OCI-LY7 (cell line): ENCODE measurements around the gene MYO16. TPM values are rescaled to one million over a fixed set of nuclear protein-coding genes. Genes with fewer than 3 reads are reported as not detected.

Source experiments
- BruUV-seq: library from RNA; stranded (reverse); fragments of 400-500 nt; replicated peaks from 2 replicates; lab custom pipeline; 2021; lab: Mats Ljungman, UMichigan
- CTCF ChIA-PET: fragments of 300-600 bp; sonication (Branson Sonifier 250); formaldehyde crosslinking; loops from one replicate; lab custom pipeline; 2022; ENCODE audit warnings: antibody characterized with exemption; ENCODE audit not compliant: unreplicated experiment; lab: Charles Lee
- POLR2A ChIA-PET: fragments of 300-600 bp; sonication (Branson Sonifier 250); formaldehyde crosslinking; loops from one replicate; lab custom pipeline; 2022; ENCODE audit warnings: antibody characterized with exemption; lab: Charles Lee
- DNase-seq: peaks from one replicate; pipeline ENCODE4 v3.0.0-alpha.2; 2015; ENCODE audit warnings: low spot score
- H2AFZ ChIP-seq: fragments of 200-600 bp; sonication (generic), shearing (Covaris generic); 2 replicates; pipeline ENCODE4 v1.6.1; 2014; ENCODE audit warnings: mild to moderate bottlenecking, antibody characterized with exemption, low read length, moderate library complexity
- H3K27ac ChIP-seq: fragments of 200-600 bp; sonication (generic); 2 replicates; pipeline ENCODE4 v1.5.1; 2014; ENCODE audit warnings: mixed run types, low read depth, mild to moderate bottlenecking, moderate library complexity, low read length, inconsistent platforms; ENCODE audit not compliant: poor library complexity, severe bottlenecking
- H3K36me3 ChIP-seq: fragments of 200-600 bp; sonication (generic); 2 replicates; pipeline ENCODE4 v1.6.1; 2014; ENCODE audit warnings: mild to moderate bottlenecking, antibody characterized with exemption, low read length, moderate library complexity, mixed read lengths; ENCODE audit not compliant: insufficient read depth
- H3K4me1 ChIP-seq: fragments of 200-600 bp; sonication (generic); 2 replicates; pipeline ENCODE4 v1.5.1; 2014; ENCODE audit warnings: mild to moderate bottlenecking, low read length; ENCODE audit not compliant: insufficient read depth, poor library complexity, severe bottlenecking
- H3K4me2 ChIP-seq: fragments of 200-600 bp; sonication (generic); 2 replicates; pipeline ENCODE4 v1.6.1; 2014; ENCODE audit warnings: mild to moderate bottlenecking, low read length
- H3K4me3 ChIP-seq: fragments of 200-600 bp; sonication (generic); 2 replicates; pipeline ENCODE4 v1.5.1; 2014; ENCODE audit warnings: mild to moderate bottlenecking, low read depth, low read length; ENCODE audit not compliant: poor library complexity, severe bottlenecking
- H3K79me2 ChIP-seq: fragments of 200-600 bp; sonication (generic); 2 replicates; pipeline ENCODE4 v1.6.1; 2016; ENCODE audit warnings: low read depth, mild to moderate bottlenecking, low read length, moderate library complexity, mixed read lengths; ENCODE audit not compliant: insufficient read depth
- H3K9me2 ChIP-seq: fragments of 200-600 bp; sonication (generic); 2 replicates; pipeline ENCODE4 v1.6.1; 2016; ENCODE audit warnings: mild to moderate bottlenecking, low read length, mixed read lengths; ENCODE audit not compliant: insufficient read depth
- H3K9me3 ChIP-seq: fragments of 200-600 bp; sonication (generic); 2 replicates; pipeline ENCODE4 v1.6.1; 2014; ENCODE audit warnings: mild to moderate bottlenecking, mixed run types, low read length, mixed read lengths
- H4K20me1 ChIP-seq: fragments of 200-600 bp; sonication (generic); 2 replicates; pipeline ENCODE4 v1.6.1; 2014; ENCODE audit warnings: mild to moderate bottlenecking, antibody characterized with exemption, low read length, moderate library complexity, mixed read lengths; ENCODE audit not compliant: insufficient read depth
- EZH2phosphoT487 ChIP-seq: fragments of 200-600 bp; sonication (generic); IDR thresholded peaks from 2 replicates; pipeline ENCODE4 v1.6.1; 2018; ENCODE audit warnings: low read depth, borderline replicate concordance, mild to moderate bottlenecking, mixed run types, antibody characterized with exemption, low read length, moderate library complexity, mixed read lengths
- intact Hi-C: fragments of 100-400 bp; cut with micrococcal nuclease; formaldehyde crosslinking; loops from one replicate; pipeline ENCODE4 v1.10.0; 2022; ENCODE audit not compliant: unreplicated experiment
- total RNA-seq, 2 experiments: library from RNA; depleted of rRNA in 1 of 2; stranded (reverse); fragments of >200 nt in 1 of 2; shearing (Covaris generic) in 1 of 2; gene quantifications; 2 replicates each; pipeline ENCODE4 v1.2.3, GENCODE V29; 2014 to 2022
- TF ChIP-seq, protein P1 (sequence below): fragments of 200-600 bp; sonication (generic); conservative IDR thresholded peaks from 2 replicates; pipeline ENCODE4 v1.5.1; 2014; ENCODE audit warnings: mild to moderate bottlenecking, antibody characterized with exemption, low read length, moderate library complexity, mixed read lengths

Gene MYO16
- total RNA-seq, 2 experiments from 2014 or later, result 0.06 TPM; not detected in 1

DNA sequence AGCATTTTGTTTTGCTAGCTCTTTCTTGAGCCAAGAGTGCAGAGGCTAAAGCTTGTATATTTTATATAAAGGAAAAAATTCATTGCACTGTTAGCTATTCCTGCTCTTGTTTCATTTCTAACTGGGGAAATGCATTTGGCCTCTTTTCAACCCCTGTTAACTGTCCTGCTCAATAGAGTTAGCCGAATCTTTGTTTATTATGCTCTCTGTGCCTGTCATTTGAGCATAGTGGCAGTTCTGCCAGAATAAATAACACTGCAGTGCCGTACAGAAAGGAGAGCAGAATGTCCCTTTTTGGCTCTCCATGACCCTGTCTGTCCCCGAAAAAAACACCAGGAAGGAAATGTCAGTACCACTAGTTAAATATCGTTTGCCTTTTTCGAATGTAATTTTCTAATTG lies 350.8 kb downstream of the MYO16 start:
- Histone ChIP-seq H3K9me2 (no peaks in the 10 kb centered on the region), H3K36me3 (no peaks in the 10 kb centered on the region), H3K9me3 (no peaks in the 10 kb centered on the region), H2AFZ (no peak overlapping the region), H4K20me1 (no peaks in the 10 kb centered on the region), H3K4me2 (no peak overlapping the region), H3K79me2 (no peaks in the 10 kb centered on the region), H3K4me1 (no peaks in the 10 kb centered on the region), H3K4me3 (no peak overlapping the region), H3K27ac (no peak overlapping the region)
- DNase-seq, result no peak
- POLR2A ChIA-PET, result interaction anchor here (2.5 kb wide), 1 partner anchor 14 kb away, joined by 5 read pairs; no protein-coding TSS in a partner anchor
- CTCF ChIA-PET, result no interaction called here
- TF ChIP-seq, protein P1, sequence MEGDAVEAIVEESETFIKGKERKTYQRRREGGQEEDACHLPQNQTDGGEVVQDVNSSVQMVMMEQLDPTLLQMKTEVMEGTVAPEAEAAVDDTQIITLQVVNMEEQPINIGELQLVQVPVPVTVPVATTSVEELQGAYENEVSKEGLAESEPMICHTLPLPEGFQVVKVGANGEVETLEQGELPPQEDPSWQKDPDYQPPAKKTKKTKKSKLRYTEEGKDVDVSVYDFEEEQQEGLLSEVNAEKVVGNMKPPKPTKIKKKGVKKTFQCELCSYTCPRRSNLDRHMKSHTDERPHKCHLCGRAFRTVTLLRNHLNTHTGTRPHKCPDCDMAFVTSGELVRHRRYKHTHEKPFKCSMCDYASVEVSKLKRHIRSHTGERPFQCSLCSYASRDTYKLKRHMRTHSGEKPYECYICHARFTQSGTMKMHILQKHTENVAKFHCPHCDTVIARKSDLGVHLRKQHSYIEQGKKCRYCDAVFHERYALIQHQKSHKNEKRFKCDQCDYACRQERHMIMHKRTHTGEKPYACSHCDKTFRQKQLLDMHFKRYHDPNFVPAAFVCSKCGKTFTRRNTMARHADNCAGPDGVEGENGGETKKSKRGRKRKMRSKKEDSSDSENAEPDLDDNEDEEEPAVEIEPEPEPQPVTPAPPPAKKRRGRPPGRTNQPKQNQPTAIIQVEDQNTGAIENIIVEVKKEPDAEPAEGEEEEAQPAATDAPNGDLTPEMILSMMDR, result no peak
- no peak for TF ChIP-seq EZH2phosphoT487
- intact Hi-C loops, result no loop called here
- BruUV-seq, result no TSS peak

DNA sequence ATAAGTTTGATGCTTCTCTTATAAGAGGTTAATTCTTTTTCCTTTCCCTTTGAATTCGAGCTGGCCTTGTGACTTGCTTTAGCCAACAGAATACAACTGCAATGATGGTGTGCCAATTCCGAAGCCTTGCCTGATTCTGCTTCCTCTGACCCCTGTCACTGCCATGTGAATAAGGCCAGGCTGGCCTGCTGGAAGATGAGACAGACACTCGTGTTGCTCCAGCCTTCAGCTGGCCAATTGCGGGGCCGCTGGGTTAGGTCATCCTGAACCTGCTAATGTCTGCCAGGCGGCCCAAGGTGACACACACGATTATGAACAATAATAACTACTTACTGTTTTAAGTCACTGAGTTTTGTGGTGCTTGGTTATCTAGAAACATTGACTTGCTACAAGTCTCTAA lies 352.0 kb downstream of the MYO16 start:
- no peak overlapping the region for H2AFZ ChIP-seq
- TF ChIP-seq, protein P1, result no peak
- no peak for TF ChIP-seq EZH2phosphoT487
- no peaks in the 10 kb centered on the region for H3K9me3 ChIP-seq
- ChIA-PET POLR2A (interaction anchor here (0.6 to 2.5 kb wide), 2 partner anchors 12 to 224 kb away, joined by 3 to 5 read pairs; no protein-coding TSS in a partner anchor), CTCF (no interaction called here)
- no peaks in the 10 kb centered on the region for H3K9me2 ChIP-seq
- H3K4me2 ChIP-seq, result no peak overlapping the region
- H3K4me3 ChIP-seq, result no peak overlapping the region
- DNase-seq, result no peak
- intact Hi-C loops, result no loop called here
- H3K4me1 ChIP-seq, result no peaks in the 10 kb centered on the region
- BruUV-seq, result no TSS peak
- H4K20me1 ChIP-seq, result no peaks in the 10 kb centered on the region
- no peak overlapping the region for H3K27ac ChIP-seq
- H3K36me3 ChIP-seq, result no peaks in the 10 kb centered on the region
- no peaks in the 10 kb centered on the region for H3K79me2 ChIP-seq

DNA sequence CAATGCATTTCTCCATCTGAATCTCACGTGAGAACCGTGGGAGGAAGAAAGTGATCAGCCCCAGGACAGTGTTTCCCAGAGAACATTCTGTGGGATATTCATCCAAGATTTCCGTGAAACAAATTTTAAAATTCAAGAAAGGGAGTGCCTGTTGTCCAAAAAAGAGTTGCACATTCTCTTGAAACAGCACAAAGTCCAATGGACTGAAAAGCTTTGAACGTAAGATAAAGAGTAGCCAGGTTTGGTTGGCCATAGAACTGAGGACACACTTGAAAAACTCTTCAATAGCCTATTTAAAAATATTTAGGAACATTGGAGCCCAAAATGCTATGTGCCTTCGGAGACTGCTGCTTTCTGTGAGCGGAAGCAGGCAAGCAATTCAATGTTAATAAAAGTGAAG lies 353.9 kb downstream of the MYO16 start:
- DNase-seq, result no peak
- H3K27ac ChIP-seq, result no peak overlapping the region
- no peak overlapping the region for H3K4me3 ChIP-seq
- H2AFZ ChIP-seq, result no peak overlapping the region
- CTCF ChIA-PET, result no interaction called here
- no peaks in the 10 kb centered on the region for H3K9me3 ChIP-seq
- H4K20me1 ChIP-seq, result no peaks in the 10 kb centered on the region
- BruUV-seq, result no TSS peak
- no peaks in the 10 kb centered on the region for H3K9me2 ChIP-seq
- H3K79me2 ChIP-seq, result no peaks in the 10 kb centered on the region
- intact Hi-C loops, result no loop called here
- no peak for TF ChIP-seq EZH2phosphoT487
- H3K36me3 ChIP-seq, result no peaks in the 10 kb centered on the region
- H3K4me2 ChIP-seq, result no peak overlapping the region
- H3K4me1 ChIP-seq, result no peaks in the 10 kb centered on the region
- POLR2A ChIA-PET, result no interaction called here
